Measurements from ENCODE around the gene PIK3C2G.

Gene PIK3C2G

GRCh38 chr12:18345021-18345735 is 83.9 kb downstream of the PIK3C2G start:
- DNase-seq (ENCODE audit: low spot score) = no peak
- no peaks in the 10 kb centered on the region for H3K4me1 ChIP-seq (ENCODE audit: insufficient read depth, poor library complexity, severe bottlenecking)
- H3K27ac ChIP-seq (ENCODE audit: poor library complexity, severe bottlenecking) = no peak overlapping the region
- no peak for ATAC-seq (ENCODE audit: low read depth)
- no peaks in the 10 kb centered on the region for H3K9me3 ChIP-seq (ENCODE audit: severe bottlenecking)
- H3K36me3 ChIP-seq (ENCODE audit: low read depth) = no peaks in the 10 kb centered on the region
- no peaks in the 10 kb centered on the region for H3K27me3 ChIP-seq (ENCODE audit: insufficient read depth, poor library complexity, severe bottlenecking)
- H3K4me3 ChIP-seq (ENCODE audit: severe bottlenecking) = no peak overlapping the region
- TF ChIP-seq, protein P1, sequence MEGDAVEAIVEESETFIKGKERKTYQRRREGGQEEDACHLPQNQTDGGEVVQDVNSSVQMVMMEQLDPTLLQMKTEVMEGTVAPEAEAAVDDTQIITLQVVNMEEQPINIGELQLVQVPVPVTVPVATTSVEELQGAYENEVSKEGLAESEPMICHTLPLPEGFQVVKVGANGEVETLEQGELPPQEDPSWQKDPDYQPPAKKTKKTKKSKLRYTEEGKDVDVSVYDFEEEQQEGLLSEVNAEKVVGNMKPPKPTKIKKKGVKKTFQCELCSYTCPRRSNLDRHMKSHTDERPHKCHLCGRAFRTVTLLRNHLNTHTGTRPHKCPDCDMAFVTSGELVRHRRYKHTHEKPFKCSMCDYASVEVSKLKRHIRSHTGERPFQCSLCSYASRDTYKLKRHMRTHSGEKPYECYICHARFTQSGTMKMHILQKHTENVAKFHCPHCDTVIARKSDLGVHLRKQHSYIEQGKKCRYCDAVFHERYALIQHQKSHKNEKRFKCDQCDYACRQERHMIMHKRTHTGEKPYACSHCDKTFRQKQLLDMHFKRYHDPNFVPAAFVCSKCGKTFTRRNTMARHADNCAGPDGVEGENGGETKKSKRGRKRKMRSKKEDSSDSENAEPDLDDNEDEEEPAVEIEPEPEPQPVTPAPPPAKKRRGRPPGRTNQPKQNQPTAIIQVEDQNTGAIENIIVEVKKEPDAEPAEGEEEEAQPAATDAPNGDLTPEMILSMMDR (IDR thresholded peaks at IDR 0.05; ENCODE audit: poor library complexity, severe bottlenecking) = no peak

DNA sequence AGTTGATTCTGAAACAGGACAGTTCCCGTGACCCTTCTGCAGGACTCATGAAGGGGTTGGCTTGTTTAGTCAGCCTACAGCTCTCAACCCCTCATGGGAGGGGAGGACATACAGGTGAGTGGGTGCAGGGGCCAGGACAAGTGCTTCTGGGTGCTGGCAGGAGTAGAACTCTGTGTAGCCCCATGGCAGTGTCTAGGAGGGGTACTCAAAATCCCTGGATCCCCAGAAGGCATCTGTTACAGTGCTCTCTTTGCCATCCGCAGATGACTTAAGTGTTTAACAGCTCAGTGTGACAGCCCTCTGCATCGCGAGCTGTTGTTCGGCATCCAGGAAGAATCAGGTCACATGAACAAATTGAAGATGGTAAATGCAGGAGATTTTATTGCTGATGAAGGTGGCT is 91.0 kb downstream of the PIK3C2G start:
- ATAC-seq (ENCODE audit: low read depth) = no peak

DNA sequence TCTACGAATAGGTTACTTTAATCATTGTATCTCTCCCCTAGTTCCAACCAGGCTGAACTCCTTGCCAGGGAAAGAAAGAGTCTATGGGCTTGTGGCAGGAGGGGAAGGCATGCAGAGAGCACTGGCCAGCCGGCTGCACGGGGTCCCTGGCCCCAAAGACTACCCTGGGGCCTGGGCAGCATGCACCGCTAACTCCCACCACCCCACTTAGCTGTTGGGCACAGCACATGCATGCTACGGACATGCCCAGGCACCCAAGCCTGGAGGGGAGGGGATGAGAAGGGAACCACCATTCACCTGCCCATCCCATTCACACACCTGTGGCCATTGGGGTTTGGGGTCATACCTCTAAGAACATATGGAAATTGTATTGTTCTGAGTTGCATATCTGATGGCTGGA is 94.1 kb downstream of the PIK3C2G start:
- ATAC-seq (ENCODE audit: low read depth) = no peak
- no peak for DNase-seq (ENCODE audit: low spot score)
- TF ChIP-seq, protein P1 (IDR thresholded peaks at IDR 0.05; ENCODE audit: poor library complexity, severe bottlenecking) = no peak
- H3K27me3 ChIP-seq (ENCODE audit: insufficient read depth, poor library complexity, severe bottlenecking) = no peaks in the 10 kb centered on the region
- no peak overlapping the region for H3K4me3 ChIP-seq (ENCODE audit: severe bottlenecking)
- H3K9me3 ChIP-seq (ENCODE audit: severe bottlenecking) = no peaks in the 10 kb centered on the region
- H3K27ac ChIP-seq (ENCODE audit: poor library complexity, severe bottlenecking) = no peak overlapping the region
- no peaks in the 10 kb centered on the region for H3K4me1 ChIP-seq (ENCODE audit: insufficient read depth, poor library complexity, severe bottlenecking)
- no peaks in the 10 kb centered on the region for H3K36me3 ChIP-seq (ENCODE audit: low read depth)

More for the DNA sequence above, 91.0 kb downstream of the PIK3C2G start:
- Histone ChIP-seq H3K27ac (ENCODE audit: poor library complexity, severe bottlenecking) (no peak overlapping the region), H3K27me3 (ENCODE audit: insufficient read depth, poor library complexity, severe bottlenecking) (no peaks in the 10 kb centered on the region), H3K4me3 (ENCODE audit: severe bottlenecking) (no peak overlapping the region), H3K36me3 (ENCODE audit: low read depth) (no peaks in the 10 kb centered on the region), H3K4me1 (ENCODE audit: insufficient read depth, poor library complexity, severe bottlenecking) (no peaks in the 10 kb centered on the region), H3K9me3 (ENCODE audit: severe bottlenecking) (no peaks in the 10 kb centered on the region)
- no peak for DNase-seq (ENCODE audit: low spot score)
- TF ChIP-seq, protein P1 (IDR thresholded peaks at IDR 0.05; ENCODE audit: poor library complexity, severe bottlenecking) = no peak

DNA sequence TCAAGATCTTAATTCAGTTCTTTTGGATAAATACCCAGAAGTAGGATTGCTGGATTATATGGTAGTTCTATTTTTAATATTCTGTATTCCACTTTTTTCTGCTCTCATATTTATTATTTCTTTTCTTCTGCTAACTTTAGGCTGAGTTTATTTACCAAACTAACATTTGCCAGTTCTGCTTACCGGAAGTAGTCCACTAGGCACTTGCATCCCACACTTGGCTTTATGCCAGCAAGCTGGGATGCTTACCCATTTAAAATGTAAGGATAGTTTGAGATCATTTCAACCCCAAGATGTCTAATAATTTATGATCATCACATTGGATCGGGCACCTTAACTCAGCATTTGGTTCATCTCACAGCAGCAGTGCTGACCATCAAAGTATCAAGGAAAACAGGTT is 96.8 kb downstream of the PIK3C2G start:
- no peaks in the 10 kb centered on the region for H3K4me1 ChIP-seq (ENCODE audit: insufficient read depth, poor library complexity, severe bottlenecking)
- no peaks in the 10 kb centered on the region for H3K9me3 ChIP-seq (ENCODE audit: severe bottlenecking)
- ATAC-seq (ENCODE audit: low read depth) (no peak), DNase-seq (ENCODE audit: low spot score) (no peak)
- H3K27ac ChIP-seq (ENCODE audit: poor library complexity, severe bottlenecking) = no peak overlapping the region
- TF ChIP-seq, protein P1 (IDR thresholded peaks at IDR 0.05; ENCODE audit: poor library complexity, severe bottlenecking) = no peak
- no peaks in the 10 kb centered on the region for H3K36me3 ChIP-seq (ENCODE audit: low read depth)
- H3K4me3 ChIP-seq (ENCODE audit: severe bottlenecking) = no peak overlapping the region
- no peaks in the 10 kb centered on the region for H3K27me3 ChIP-seq (ENCODE audit: insufficient read depth, poor library complexity, severe bottlenecking)

- ATAC-seq (ENCODE audit: low read depth) = no peak
Observed at GRCh38 chr12:18358930-18359329, 97.6 kb downstream of the PIK3C2G start.

More at GRCh38 chr12:18358930-18359329, 97.6 kb downstream of the PIK3C2G start:
- Histone ChIP-seq H3K36me3 (ENCODE audit: low read depth) (no peaks in the 10 kb centered on the region), H3K27me3 (ENCODE audit: insufficient read depth, poor library complexity, severe bottlenecking) (no peaks in the 10 kb centered on the region), H3K4me3 (ENCODE audit: severe bottlenecking) (no peak overlapping the region), H3K9me3 (ENCODE audit: severe bottlenecking) (no peaks in the 10 kb centered on the region), H3K27ac (ENCODE audit: poor library complexity, severe bottlenecking) (no peak overlapping the region), H3K4me1 (ENCODE audit: insufficient read depth, poor library complexity, severe bottlenecking) (no peaks in the 10 kb centered on the region)
- DNase-seq (ENCODE audit: low spot score) = no peak
- TF ChIP-seq, protein P1 (IDR thresholded peaks at IDR 0.05; ENCODE audit: poor library complexity, severe bottlenecking) = no peak
